ENCODE data around the gene DNAH17. TPM values are rescaled to one million over a fixed set of nuclear protein-coding genes. Genes with fewer than 3 reads are reported as not detected.

DNAH17 gene
- total RNA-seq, 1 experiment from 2014 or later = 0.13 TPM

DNA sequence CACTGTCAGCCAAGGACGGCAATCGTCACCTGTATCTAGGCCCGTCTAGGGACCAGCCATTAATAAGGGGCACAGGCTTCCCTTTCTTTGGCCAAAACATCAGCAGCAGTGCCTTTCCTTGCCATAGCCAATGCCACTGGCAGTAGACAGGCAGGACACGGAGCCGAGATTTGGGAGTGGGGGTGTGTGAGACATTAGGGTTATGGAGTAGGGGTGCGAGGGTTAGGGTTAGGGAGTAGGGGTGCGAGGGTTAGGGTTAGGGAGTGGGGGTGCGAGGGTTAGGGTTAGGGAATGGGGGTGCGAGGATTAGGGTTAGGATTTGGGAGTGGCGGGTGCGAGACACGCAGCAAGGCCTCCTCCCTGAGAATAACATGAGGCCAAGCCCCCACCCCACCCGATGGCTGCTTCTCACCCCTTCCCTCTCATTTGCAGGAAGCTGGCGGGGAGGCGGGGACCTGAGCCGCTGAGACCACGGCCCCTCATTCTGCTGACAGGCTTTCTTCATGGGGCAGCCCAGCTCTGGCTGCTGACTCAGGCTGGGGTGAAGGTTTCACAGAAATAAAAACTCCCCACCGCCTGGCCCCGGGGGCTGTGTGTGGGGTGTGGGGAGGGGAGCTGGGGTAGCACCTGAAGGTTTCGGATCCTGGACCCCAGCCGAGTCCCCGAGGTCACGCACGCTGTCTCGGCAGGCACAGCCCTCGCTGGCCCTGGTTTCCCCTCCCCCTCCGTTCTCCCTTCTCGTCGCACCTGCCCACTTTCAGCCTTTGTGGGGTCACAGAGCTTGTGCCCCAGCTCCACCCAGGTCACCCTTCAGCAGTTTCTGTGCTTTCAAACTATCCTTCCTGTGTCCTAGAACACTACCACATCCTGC, 104.9 kb downstream of the DNAH17 start:
- Histone ChIP-seq H2BK120ac (ENCODE audit: low read depth, low read length, poor library complexity, severe bottlenecking) (no peak overlapping the region), H2BK20ac (ENCODE audit: low read depth, low read length, poor library complexity, severe bottlenecking) (no peak overlapping the region), H3K18ac (ENCODE audit: insufficient read length, low read depth, low read length) (no peak overlapping the region), H2BK15ac (ENCODE audit: low read depth, low read length) (no peak overlapping the region), H3K27ac (ENCODE audit: insufficient read length, low read depth, low read length) (no peak overlapping the region), H3K14ac (ENCODE audit: insufficient read depth, low read length) (no peak overlapping the region; the same call in 1 of the 2 replicates), H3K9me3 (ENCODE audit: control insufficient read depth, low read depth, low read length) (no peaks in the 10 kb centered on the region), H3K4ac (ENCODE audit: low read depth, low read length) (no peak overlapping the region), H3K4me1 (ENCODE audit: insufficient read depth, low read length) (no peaks in the 10 kb centered on the region), H4K91ac (ENCODE audit: insufficient read length, low read depth, low read length) (no peak overlapping the region), H4K8ac (replicated peaks; ENCODE audit: insufficient read length, low read depth, low read length) (no peak overlapping the region), H3K79me2 (ENCODE audit: insufficient read depth, low read length) (no peaks in the 10 kb centered on the region), H2BK12ac (ENCODE audit: insufficient read length, low read depth, low read length) (no peak overlapping the region), H2AFZ (ENCODE audit: low read length) (no peak overlapping the region), H4K20me1 (ENCODE audit: control insufficient read depth, insufficient read depth, insufficient read length) (no peaks in the 10 kb centered on the region), H3K9ac (ENCODE audit: extremely low read depth, insufficient read length, low read length) (no peak overlapping the region), H3K4me2 (ENCODE audit: insufficient read depth, insufficient read length, low read length) (no peak overlapping the region), H2BK5ac (ENCODE audit: insufficient read length, low read length) (no peak overlapping the region), H3K27me3 (ENCODE audit: insufficient read depth, low read length) (no peaks in the 10 kb centered on the region), H3K56ac (ENCODE audit: insufficient read length, low read depth, low read length) (no peak overlapping the region), H3K79me1 (ENCODE audit: insufficient read depth, low read depth, low read length, poor library complexity, severe bottlenecking) (no peaks in the 10 kb centered on the region), H2AK5ac (ENCODE audit: insufficient read length, low read length) (no peak overlapping the region), H3K23ac (ENCODE audit: insufficient read length, low read depth, low read length) (no peak overlapping the region), H3K23me2 (ENCODE audit: insufficient read length, low read depth, low read length, poor library complexity, severe bottlenecking) (peaks cover 2% of the 10 kb centered on the region), H4K5ac (ENCODE audit: insufficient read length, low read depth, low read length) (no peak overlapping the region), H3T11ph (ENCODE audit: low read length) (no peak overlapping the region)
- Mint-ChIP-seq H3K9me3 (peaks cover 0 to 6% of the 10 kb centered on the region in 2 experiments; a peak in 2 of 5 replicates), H3K27me3 (ENCODE audit: low read depth) (peaks cover 25% of the 10 kb centered on the region), H3K36me3 (ENCODE audit: insufficient read depth in 1 of 3, low read depth in 3 of 3) (no peaks in the 10 kb centered on the region), H3K4me3 (no peak overlapping the region), H3K27ac (no peak overlapping the region), H3K4me1 (peaks cover 3 to 5% of the 10 kb centered on the region in 2 experiments; a peak in 3 of 4 replicates)
- 100% methylated on average over 1 of the region's 29 CpGs for WGBS (ENCODE audit: extremely low coverage, insufficient read length, low lambda C conversion rate)
- DNase-seq = no peak
- TF ChIP-seq, protein P1, sequence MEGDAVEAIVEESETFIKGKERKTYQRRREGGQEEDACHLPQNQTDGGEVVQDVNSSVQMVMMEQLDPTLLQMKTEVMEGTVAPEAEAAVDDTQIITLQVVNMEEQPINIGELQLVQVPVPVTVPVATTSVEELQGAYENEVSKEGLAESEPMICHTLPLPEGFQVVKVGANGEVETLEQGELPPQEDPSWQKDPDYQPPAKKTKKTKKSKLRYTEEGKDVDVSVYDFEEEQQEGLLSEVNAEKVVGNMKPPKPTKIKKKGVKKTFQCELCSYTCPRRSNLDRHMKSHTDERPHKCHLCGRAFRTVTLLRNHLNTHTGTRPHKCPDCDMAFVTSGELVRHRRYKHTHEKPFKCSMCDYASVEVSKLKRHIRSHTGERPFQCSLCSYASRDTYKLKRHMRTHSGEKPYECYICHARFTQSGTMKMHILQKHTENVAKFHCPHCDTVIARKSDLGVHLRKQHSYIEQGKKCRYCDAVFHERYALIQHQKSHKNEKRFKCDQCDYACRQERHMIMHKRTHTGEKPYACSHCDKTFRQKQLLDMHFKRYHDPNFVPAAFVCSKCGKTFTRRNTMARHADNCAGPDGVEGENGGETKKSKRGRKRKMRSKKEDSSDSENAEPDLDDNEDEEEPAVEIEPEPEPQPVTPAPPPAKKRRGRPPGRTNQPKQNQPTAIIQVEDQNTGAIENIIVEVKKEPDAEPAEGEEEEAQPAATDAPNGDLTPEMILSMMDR (conservative IDR thresholded peaks at IDR 0.05) = no peak

Data from H9 (cell line).